ENCODE results near the gene INSYN2A. TPM values are rescaled to one million over a fixed set of nuclear protein-coding genes. Genes with fewer than 3 reads are reported as not detected.

INSYN2A gene
- total RNA-seq, 1 donor from 2014 or later: not detected

DNA sequence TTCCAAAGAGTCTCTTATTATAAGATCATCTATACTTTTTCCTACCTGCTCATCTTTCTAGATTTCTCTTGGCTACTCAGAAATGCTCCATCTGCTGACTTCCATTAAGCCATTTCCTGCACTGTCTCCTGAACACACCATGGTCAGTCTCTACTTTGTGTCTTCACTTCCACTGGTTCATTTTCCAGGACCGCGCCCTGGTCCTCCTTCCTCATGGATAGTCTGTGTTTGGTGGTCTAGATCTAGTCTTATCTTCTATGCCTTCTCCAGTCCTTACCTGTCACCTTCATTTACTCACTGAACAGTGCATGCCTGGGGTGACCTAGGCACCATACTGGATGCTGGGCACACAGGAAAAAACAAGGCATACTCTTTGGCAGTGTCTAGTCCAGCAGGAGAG lies 11.8 kb downstream of the INSYN2A start:
- Mint-ChIP-seq H3K36me3 (ENCODE audit: low read depth) (no peaks in the 10 kb centered on the region), H3K4me3 (no peak overlapping the region), H3K27me3 (no peaks in the 10 kb centered on the region), H3K4me1 (no peaks in the 10 kb centered on the region), H3K9me3 (peaks cover 4% of the 10 kb centered on the region), H3K27ac (no peak overlapping the region)
- DNase-seq: no peak
- no peak for ATAC-seq (ENCODE audit: low read depth)
- TF ChIP-seq, protein P1, sequence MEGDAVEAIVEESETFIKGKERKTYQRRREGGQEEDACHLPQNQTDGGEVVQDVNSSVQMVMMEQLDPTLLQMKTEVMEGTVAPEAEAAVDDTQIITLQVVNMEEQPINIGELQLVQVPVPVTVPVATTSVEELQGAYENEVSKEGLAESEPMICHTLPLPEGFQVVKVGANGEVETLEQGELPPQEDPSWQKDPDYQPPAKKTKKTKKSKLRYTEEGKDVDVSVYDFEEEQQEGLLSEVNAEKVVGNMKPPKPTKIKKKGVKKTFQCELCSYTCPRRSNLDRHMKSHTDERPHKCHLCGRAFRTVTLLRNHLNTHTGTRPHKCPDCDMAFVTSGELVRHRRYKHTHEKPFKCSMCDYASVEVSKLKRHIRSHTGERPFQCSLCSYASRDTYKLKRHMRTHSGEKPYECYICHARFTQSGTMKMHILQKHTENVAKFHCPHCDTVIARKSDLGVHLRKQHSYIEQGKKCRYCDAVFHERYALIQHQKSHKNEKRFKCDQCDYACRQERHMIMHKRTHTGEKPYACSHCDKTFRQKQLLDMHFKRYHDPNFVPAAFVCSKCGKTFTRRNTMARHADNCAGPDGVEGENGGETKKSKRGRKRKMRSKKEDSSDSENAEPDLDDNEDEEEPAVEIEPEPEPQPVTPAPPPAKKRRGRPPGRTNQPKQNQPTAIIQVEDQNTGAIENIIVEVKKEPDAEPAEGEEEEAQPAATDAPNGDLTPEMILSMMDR (IDR thresholded peaks at IDR 0.05): no peak
- intact Hi-C loops (cut with micrococcal nuclease): no loop called here
- POLR2A ChIA-PET: no interaction called here
- CTCF ChIA-PET: no interaction called here

DNA sequence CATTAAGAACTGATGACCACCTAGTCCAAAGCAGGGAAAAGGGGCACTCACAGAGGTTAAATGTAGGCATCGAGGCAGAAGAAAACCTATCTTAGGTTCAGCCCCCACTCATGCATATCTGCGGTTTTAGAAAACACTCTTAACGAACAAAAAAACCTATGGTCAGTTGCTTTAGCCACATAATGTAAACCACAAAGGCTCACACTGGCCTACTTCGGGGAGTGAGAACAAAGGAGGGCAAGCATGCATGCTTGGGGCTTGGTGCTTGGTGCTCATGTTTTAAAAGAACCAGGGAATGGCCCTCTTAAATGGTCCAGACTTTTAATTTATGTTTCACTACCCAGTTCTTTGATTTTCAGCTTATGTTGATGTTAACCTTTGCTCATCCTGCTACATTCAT lies 14.2 kb downstream of the INSYN2A start:
- no peaks in the 10 kb centered on the region for H3K36me3 Mint-ChIP-seq (ENCODE audit: low read depth)
- H3K27me3 Mint-ChIP-seq: no peaks in the 10 kb centered on the region
- DNase-seq (no peak), ATAC-seq (ENCODE audit: low read depth) (no peak)
- H3K4me1 Mint-ChIP-seq: no peaks in the 10 kb centered on the region
- TF ChIP-seq, protein P1 (IDR thresholded peaks at IDR 0.05): no peak
- peaks cover 4% of the 10 kb centered on the region for H3K9me3 Mint-ChIP-seq
- CTCF ChIA-PET: no interaction called here
- POLR2A ChIA-PET: no interaction called here
- no peak overlapping the region for H3K27ac Mint-ChIP-seq
- no peak overlapping the region for H3K4me3 Mint-ChIP-seq
- intact Hi-C loops (cut with micrococcal nuclease): no loop called here

DNA sequence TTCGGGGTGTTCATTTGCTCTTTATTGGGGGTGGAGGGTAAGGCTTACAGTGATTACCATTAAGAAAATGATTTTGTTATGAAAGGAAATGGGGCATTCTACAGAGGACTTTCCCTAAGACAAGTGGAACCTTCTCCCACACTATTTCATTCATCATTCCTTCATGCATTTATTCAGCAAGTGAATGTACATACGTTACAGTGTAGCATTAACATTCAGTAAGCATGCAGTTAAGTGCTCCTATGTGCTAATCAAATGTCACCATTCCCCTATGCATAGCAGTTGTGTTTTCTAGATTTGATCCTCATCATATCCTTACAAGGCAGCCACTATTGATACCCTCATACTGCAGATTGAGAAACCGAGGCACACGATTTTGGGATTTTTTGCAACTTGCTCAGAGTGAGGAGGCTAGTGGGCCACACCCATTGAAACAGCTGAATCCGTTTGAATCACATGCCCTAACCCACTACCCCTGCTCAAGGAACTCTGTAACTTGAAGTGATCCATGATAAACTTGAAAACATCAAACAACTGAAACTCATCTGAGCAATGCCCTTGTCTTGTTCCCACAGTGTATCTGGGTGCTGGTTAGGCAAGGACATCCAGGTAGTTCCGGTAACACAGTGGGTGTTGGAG lies 16.7 kb downstream of the INSYN2A start:
- intact Hi-C loops (cut with micrococcal nuclease): no loop called here
- no peaks in the 10 kb centered on the region for H3K36me3 Mint-ChIP-seq (ENCODE audit: low read depth)
- H3K4me1 Mint-ChIP-seq: no peaks in the 10 kb centered on the region
- ATAC-seq (ENCODE audit: low read depth) (no peak), DNase-seq (no peak)
- H3K27me3 Mint-ChIP-seq: no peaks in the 10 kb centered on the region
- H3K27ac Mint-ChIP-seq: no peak overlapping the region
- H3K4me3 Mint-ChIP-seq: no peak overlapping the region
- ChIA-PET POLR2A (no interaction called here), CTCF (no interaction called here)
- no peaks in the 10 kb centered on the region for H3K9me3 Mint-ChIP-seq
- TF ChIP-seq, protein P1 (IDR thresholded peaks at IDR 0.05): no peak

DNA sequence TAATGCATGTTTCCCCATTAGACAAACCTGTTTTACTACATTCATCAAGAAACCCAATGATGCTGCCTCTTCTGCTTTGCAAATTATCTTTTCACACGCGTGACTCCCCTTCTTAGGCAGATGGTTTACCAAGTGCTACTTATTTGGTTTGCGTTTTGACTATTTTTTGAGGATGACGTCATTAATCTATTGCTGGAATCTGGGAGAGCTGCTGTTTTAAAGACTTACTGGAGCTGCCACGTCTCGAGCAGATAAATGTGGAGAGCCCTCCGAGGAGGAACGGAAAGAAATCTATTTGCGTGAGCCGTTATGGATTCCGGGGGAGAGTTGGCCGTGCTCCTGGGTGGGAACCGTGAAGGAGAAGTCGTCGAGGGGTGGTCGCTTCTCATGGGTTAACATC lies 19.7 kb downstream of the INSYN2A start:
- H3K36me3 Mint-ChIP-seq (ENCODE audit: low read depth): no peaks in the 10 kb centered on the region
- H3K4me1 Mint-ChIP-seq: no peaks in the 10 kb centered on the region
- intact Hi-C loops (cut with micrococcal nuclease): no loop called here
- TF ChIP-seq, protein P1 (IDR thresholded peaks at IDR 0.05): no peak
- ChIA-PET CTCF (no interaction called here), POLR2A (no interaction called here)
- H3K27ac Mint-ChIP-seq: no peak overlapping the region
- H3K27me3 Mint-ChIP-seq: no peaks in the 10 kb centered on the region
- ATAC-seq (ENCODE audit: low read depth) (no peak), DNase-seq (no peak)
- no peaks in the 10 kb centered on the region for H3K9me3 Mint-ChIP-seq
- no peak overlapping the region for H3K4me3 Mint-ChIP-seq

DNA sequence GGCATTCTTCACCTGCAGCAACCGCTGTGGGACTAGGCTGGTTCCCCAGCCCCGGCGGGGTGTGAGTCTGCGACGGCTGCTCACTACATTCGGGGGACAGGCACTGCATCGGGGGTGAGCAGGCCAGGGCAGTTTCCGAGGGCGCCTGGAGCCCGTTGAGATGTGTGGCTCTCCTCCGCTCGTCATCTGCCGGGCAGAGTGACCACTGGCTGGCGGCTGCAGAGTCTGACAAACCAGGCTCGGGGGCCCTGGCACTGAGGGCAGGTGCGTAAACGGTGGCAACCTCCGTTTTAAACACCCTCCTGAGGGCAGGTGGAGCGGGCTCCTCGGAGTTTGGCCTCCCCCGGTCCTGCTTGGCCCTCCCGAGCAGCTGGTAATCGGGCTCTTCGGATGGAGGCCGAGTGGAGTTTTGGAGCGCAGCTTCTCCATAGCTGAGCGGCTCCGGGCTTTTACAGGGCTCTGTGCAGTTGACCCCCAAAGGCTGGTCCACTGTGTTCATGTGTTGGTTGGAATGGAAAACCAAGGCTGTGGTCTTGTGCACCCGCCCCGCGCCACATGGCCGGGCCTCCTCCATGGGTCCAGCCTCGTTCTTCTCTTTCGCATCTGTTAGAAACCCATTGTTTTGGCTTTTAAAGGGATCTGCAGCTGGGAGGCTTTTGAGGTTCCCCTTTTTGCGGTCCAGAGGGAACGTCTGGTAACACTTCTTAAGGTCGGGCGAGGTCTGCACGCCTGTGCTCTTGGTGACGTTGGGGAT lies 20.9 kb downstream of the INSYN2A start:
- DNase-seq (no peak), ATAC-seq (ENCODE audit: low read depth) (no peak)
- H3K27ac Mint-ChIP-seq: no peak overlapping the region
- H3K4me3 Mint-ChIP-seq: no peak overlapping the region
- no peaks in the 10 kb centered on the region for H3K9me3 Mint-ChIP-seq
- intact Hi-C loops (cut with micrococcal nuclease): no loop called here
- ChIA-PET POLR2A (no interaction called here), CTCF (no interaction called here)
- no peaks in the 10 kb centered on the region for H3K27me3 Mint-ChIP-seq
- no peaks in the 10 kb centered on the region for H3K36me3 Mint-ChIP-seq (ENCODE audit: low read depth)
- TF ChIP-seq, protein P1 (IDR thresholded peaks at IDR 0.05): no peak
- no peaks in the 10 kb centered on the region for H3K4me1 Mint-ChIP-seq
